GM21737 (cell line): Measurements from ENCODE around the gene ALK.

Source experiments
- ATAC-seq: cut with Tn5 transposase; IDR thresholded peaks from one replicate; pipeline ENCODE4 v1.9.1; 2021; ENCODE audit warnings: mild to moderate bottlenecking, moderate library complexity; ENCODE audit not compliant: unreplicated experiment

The ALK gene

GRCh38 chr2:29662861-29663260 is 258.5 kb downstream of the ALK start:
- ATAC-seq, result no peak

GRCh38 chr2:29660201-29660600 is 261.2 kb downstream of the ALK start:
- no peak for ATAC-seq

DNA sequence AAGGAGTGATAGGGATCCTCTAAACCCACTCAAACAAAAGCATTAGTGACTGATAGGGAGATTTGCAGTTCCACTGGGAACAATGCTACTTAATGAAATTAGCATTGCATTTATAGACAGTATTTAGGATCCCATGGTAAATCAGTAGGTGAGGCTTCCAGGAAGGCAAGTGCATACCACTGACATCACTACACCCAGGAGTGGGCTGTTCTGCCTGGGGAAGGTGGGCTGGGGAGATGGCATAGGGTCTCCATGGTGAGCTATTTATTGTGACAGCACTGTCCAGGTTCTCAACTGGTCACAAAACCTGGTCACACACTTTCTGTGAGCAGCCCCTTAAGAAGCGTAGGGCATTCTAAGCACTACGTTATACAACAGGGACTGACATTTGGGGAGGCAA is 262.2 kb downstream of the ALK start:
- ATAC-seq, result no peak

DNA sequence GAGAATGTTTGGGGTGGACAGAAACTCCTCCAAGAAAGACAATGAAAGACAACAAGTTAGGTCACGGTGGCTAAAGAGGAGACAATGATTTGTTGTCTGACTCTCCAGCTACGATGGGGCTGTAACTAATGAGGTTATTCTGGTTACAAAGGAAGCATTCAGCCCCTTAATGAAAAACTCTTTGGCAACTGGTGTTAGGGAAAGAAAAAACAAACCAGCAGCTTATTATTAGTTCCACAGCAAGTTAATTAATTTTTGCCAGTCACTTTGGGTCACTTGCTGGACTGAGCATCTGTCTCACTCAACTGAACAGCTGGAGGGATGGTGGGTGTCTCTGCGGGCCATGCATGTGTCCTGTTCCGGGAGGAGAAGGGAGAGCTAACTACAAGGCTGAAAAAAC is 263.7 kb downstream of the ALK start:
- no peak for ATAC-seq

DNA sequence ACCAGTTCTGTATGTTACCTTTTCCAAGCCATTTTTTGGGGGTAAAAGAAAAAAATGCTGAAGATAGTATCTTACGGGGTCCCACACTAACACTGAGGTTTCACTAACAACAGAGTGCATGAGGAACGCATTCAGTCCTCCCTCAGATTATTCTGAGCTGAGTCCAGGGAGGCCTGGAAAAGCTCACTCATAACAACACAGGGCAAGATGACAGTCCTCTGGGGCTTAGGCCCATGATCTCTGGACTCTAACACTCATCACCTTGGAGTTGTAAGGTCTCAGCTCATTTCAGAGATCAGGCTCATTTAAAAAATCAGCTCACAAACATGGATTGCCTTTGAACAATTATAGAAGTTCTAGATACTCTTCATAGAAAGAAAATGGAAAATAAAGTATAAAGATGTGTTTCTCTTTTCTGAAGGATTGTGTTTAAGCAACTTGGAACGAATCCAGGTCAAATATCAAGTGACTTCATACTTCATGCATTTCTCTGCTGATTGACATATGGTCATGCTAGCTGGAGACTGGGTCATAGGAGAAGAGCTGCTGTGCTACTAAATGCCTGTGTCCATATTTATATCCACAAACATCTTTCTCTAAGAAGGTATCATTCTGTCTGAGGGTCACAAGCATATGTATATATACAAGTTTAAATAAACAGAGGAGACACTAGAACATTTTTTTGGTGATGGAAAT is 265.8 kb downstream of the ALK start:
- no peak for ATAC-seq

DNA sequence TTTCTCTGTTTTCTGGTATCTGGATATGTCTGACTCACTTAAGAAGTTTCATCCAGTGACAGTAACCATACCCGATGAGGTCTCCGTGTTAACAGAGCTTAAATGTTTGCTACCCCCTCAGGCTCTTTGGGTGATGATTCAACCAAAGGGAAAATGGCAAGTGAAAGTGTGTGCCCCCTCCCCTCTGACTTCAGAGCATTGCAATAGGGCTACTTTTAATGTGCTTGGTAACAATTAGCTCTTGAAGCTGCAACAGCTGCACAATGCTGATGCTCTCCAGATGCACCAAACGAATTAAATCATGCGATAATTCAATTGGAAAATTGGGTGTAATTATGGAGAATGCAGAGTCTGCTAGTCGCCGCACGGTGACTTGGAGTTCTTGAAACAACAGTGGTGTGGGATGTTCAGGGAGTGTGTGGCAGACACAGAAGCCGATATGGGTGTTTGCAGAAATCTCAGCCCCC is 270.7 kb downstream of the ALK start:
- no peak for ATAC-seq

DNA sequence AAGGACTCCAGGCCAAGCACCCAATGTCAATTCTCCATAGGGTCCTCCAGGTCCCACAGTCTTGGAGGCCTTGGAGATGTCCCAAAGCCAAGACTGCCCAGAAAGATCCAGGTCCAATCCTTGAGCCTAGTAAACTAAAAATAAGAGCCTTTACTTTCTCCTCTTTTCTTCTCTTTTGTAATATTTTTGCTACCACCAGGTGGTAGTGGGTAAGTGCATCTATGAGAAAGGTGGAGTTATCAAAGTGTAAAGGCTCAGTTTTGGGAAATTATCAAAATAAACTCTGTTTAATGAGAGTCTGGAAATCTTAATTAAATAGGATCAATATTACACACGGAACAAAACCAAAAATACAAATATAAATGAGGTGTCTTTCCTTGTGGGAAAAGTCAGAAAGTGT is 276.4 kb downstream of the ALK start:
- no peak for ATAC-seq

GRCh38 chr2:29643196-29643595 is 278.2 kb downstream of the ALK start:
- ATAC-seq, result no peak

DNA sequence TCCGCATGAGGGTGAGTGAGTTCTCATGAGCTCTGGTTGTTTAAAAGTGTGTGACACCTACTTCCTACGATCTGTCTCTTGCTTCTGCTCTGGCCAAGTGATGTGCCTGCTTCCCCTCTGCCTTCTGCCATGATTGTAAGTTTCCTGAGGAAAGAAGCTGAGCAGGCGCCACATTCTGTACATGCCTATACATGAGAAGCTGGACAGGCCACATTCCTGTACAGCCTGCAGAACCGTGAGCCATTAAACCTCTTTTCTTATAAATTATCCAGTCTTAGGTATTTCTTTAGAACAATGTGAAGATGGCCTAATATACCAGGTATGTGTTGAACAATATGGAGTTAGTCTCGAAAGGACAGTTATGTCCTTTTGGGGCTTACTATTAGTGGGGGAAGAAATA is 281.0 kb downstream of the ALK start:
- ATAC-seq, result no peak

GRCh38 chr2:29638641-29639040 is 282.7 kb downstream of the ALK start:
- ATAC-seq, result no peak

DNA sequence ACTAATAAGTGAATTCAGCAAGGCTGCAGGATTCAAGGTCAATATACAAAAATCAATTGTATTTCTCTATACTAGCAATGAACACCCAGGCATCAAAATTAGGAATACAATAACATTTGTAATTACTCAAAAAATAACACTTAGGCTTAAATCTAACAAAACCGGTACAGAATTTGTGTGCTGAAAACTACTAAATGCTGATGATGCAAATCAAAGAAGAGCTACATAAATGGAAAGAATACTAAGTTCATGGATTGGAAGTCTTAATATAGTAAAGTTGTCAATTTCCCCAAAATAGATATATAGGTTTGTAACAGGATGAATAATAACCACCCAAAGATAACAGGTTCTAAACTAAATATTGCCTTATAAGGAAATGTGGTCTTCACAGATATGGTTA is 286.5 kb downstream of the ALK start:
- ATAC-seq, result no peak

DNA sequence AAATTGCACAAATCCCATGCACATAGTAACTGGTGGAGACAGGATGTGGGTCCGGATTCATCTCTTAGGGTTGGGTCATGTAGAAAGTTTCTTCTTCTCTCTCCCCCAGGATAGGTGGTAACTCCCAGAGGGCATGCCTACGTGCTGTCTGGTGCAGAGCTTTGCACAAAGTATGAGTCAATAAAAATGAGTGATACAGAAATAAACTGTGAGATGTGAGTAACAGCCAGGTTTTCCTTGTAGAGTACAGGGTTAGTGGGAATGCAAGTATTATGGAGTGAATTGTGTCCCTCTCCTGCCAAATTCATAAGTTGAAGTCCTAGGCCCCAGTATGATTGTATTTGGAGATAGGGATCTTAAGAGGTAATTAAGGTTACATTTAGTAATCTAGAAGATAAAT is 289.4 kb downstream of the ALK start:
- no peak for ATAC-seq

- ATAC-seq, result no peak
Observed at GRCh38 chr2:29629495-29629894, 291.9 kb downstream of the ALK start.

DNA sequence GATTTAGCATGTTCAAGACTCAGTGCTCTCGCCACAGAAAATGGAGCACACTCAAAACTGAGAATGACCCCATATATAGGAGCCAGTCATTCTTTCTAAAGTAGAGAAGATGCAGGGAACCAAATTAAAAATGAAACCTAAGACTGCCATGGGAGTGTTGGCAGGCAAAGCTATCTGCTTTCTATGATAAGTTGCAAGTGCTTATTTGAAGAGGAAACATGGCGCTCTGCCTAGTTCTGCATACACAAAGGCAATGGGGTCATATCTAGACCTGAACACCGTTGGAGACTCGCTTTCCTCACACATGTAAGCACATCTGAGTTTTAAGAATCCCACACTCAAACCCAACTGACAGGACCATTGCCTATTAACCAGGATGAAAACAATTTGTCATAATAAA is 292.5 kb downstream of the ALK start:
- no peak for ATAC-seq

- ATAC-seq, result no peak
Observed at GRCh38 chr2:29628108-29628745, 293.2 kb downstream of the ALK start.

GRCh38 chr2:29627279-29627711 is 294.1 kb downstream of the ALK start:
- ATAC-seq, result no peak

- ATAC-seq, result no peak
Observed at GRCh38 chr2:29620890-29621289, 300.5 kb downstream of the ALK start.

DNA sequence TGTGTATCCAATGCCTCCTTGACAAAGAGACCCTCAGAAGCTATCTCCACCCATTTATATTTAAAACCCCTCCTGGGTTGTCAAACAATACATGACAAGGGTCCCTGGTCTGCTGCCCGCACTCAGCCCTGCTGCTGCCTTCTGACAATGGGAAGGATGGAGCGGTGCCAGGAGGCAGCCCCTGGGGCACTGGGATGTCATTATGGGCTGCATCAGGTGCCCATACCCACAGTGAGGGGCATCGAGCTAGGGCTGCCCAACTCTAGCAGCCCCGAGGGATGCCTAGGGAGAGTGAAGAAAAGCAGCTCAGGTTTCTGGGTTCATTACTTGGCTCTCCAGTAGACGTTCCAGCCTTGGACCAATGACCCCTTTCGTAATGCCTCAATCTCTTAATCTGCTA is 301.7 kb downstream of the ALK start:
- ATAC-seq, result no peak

DNA sequence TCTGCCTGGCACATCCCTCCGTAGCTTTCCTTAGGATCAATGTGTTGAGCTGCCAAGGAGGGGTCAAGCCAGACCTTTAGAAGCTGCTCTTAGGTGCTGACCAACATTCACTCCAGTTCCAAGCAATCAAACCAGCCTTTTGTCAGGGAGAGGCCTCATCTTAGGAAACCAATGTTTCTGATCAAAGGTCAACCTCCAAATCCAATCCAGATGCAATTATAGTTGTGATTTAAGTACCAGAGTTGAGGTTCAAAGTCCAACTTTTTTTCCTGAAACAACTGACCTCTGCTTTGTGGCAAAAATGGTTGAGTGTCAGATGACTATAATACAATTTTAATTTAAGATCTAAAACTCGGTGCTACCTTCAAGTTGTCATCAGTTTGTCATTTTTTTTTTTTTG is 303.4 kb downstream of the ALK start:
- ATAC-seq, result no peak

DNA sequence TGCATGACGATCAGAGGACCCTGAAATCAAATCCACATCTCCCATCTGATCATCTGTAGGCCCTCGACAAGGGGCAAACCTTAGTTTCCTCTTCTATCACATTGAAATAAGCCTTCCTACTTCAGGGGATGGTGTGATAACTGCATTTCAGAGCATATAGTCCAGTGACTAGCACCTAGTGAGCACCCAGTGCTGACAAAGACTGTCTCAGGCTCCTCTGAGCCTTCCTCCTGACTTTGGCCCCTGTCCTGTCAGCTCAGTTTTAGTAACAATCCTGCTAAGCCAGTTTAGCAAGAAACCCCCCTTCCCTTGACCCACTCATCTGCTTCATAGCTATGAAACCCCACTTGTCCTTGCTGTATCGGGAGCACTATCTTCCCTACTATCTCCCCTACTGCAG is 304.0 kb downstream of the ALK start:
- no peak for ATAC-seq

DNA sequence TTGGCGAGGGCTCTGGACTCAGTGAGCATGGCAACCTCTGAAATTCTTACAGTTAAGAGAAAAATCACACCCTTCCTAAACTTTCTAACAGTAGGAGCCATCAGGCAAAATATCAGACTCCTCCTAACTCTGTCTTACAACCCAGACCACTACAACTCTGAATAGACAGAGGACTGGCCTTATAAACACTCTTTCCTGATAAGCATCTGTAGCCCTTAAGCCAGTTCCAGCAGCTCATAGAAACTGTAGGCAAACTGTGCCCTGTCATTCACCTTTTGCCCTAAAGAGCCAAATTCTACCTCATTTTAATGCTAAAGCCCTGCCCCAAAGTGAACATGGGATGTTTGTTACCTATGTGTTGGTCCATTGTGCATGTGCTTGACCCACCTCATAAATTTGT is 304.8 kb downstream of the ALK start:
- no peak for ATAC-seq

GRCh38 chr2:29615841-29616240 is 305.5 kb downstream of the ALK start:
- no peak for ATAC-seq

DNA sequence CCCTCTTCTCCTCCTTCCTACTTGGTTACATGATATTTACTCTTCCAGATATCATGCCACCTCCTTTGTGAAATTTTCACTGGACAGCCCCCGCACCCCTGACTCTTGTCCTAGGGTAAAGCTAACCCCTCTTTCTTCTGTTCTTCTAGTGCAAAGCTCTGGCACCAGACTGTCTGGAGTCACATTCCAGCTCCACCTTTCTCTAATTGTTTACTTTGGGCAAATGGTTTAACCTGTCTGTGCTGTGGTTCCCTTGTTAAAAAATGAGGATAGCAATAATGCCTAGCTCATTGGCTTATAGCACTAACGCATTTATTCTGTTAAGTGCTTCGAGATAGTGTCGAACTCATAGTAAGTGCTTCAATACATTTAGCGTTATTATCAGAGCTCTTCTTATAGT is 306.2 kb downstream of the ALK start:
- ATAC-seq, result no peak
